Measurements from ENCODE around the gene POLG2. TPM values are rescaled to one million over a fixed set of nuclear protein-coding genes. Genes with fewer than 3 reads are reported as not detected.

POLG2 gene
- total RNA-seq, 1 experiment from 2014 or later = 42.7 TPM

DNA sequence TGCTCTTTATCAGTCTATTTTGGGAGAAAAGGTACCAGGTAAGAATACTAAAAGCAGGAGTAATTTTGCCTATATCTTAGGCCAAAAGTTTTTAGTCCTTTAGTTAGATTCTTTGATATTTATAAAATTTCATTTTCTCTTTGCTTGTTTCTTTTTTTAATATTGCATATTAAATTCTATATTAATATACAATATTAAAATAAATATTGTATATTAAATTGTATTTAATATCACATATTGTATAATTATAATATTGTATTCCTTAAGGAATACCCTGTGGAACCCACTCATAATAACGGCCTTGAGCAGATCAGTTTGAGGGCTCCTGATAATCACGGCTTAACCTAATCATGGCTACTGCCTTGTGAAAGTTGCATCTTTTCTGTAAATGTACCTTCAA, 11.8 kb upstream of the POLG2 start:
- no peak for DNase-seq (ENCODE audit: low spot score)
- H3K27ac Mint-ChIP-seq = no peak overlapping the region
- CTCF ChIA-PET = no interaction called here
- H3K27me3 Mint-ChIP-seq (ENCODE audit: low read depth) = no peaks in the 10 kb centered on the region; the same call in 1 of the 2 replicates
- peak; percentile 96 for TF ChIP-seq HMGA2 (CRISPR knock-in tag; IDR thresholded peaks at IDR 0.05)
- TF ChIP-seq, protein P1, sequence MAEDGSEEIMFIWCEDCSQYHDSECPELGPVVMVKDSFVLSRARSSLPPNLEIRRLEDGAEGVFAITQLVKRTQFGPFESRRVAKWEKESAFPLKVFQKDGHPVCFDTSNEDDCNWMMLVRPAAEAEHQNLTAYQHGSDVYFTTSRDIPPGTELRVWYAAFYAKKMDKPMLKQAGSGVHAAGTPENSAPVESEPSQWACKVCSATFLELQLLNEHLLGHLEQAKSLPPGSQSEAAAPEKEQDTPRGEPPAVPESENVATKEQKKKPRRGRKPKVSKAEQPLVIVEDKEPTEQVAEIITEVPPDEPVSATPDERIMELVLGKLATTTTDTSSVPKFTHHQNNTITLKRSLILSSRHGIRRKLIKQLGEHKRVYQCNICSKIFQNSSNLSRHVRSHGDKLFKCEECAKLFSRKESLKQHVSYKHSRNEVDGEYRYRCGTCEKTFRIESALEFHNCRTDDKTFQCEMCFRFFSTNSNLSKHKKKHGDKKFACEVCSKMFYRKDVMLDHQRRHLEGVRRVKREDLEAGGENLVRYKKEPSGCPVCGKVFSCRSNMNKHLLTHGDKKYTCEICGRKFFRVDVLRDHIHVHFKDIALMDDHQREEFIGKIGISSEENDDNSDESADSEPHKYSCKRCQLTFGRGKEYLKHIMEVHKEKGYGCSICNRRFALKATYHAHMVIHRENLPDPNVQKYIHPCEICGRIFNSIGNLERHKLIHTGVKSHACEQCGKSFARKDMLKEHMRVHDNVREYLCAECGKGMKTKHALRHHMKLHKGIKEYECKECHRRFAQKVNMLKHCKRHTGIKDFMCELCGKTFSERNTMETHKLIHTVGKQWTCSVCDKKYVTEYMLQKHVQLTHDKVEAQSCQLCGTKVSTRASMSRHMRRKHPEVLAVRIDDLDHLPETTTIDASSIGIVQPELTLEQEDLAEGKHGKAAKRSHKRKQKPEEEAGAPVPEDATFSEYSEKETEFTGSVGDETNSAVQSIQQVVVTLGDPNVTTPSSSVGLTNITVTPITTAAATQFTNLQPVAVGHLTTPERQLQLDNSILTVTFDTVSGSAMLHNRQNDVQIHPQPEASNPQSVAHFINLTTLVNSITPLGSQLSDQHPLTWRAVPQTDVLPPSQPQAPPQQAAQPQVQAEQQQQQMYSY (CRISPR knock-in tag; IDR thresholded peaks at IDR 0.05) = no peak
- POLR2A ChIA-PET = interaction anchor here (0.5 kb wide), 1 partner anchor 41 kb away, joined by 3 read pairs; no protein-coding TSS in a partner anchor
- peak overlapping the region; percentile 98 for H3K4me3 Mint-ChIP-seq
- ATAC-seq = no peak
- peaks cover 69% of the 10 kb centered on the region for H3K36me3 Mint-ChIP-seq
- H3K4me1 Mint-ChIP-seq = peaks cover 42% of the 10 kb centered on the region
- no peaks in the 10 kb centered on the region for H3K9me3 Mint-ChIP-seq

DNA sequence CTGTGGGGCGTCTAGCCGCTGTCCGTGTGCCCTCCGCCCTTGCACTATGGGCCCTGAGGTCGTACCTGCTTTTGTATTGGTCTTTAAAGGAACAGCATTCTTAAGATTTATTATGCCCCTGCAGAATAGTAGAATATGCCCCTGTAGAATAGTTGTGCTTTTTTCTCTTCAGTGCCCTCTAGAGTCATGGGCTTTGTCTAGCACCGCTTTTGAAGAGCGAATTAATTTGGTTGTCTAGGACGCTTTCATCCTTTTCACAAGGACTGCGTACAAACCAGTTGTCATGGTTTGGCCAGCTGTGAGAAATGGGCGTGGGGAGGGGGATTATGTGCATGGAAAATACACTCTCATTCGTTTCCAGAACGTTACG, 10.5 kb upstream of the POLG2 start:
- Mint-ChIP-seq H3K27ac (peak overlapping the region; percentile 99), H3K27me3 (ENCODE audit: low read depth) (no peaks in the 10 kb centered on the region; the same call in 1 of the 2 replicates), H3K9me3 (no peaks in the 10 kb centered on the region), H3K4me1 (peaks cover 49% of the 10 kb centered on the region), H3K4me3 (peak overlapping the region; percentile 98), H3K36me3 (peaks cover 71% of the 10 kb centered on the region)
- ATAC-seq = peak; percentile 10
- ChIA-PET CTCF (interaction anchor here (0.8 to 1.6 kb wide), 4 partner anchors 10 to 87 kb away, joined by 3 to 9 read pairs (median 8); partner anchors contain the start of gene POLG2), POLR2A (interaction anchor here (0.5 to 3.3 kb wide), 7 partner anchors 11 to 275 kb away, joined by 3 to 53 read pairs (median 3); partner anchors contain the start of gene POLG2)
- no peak for DNase-seq (ENCODE audit: low spot score)
- TF ChIP-seq, protein P2, sequence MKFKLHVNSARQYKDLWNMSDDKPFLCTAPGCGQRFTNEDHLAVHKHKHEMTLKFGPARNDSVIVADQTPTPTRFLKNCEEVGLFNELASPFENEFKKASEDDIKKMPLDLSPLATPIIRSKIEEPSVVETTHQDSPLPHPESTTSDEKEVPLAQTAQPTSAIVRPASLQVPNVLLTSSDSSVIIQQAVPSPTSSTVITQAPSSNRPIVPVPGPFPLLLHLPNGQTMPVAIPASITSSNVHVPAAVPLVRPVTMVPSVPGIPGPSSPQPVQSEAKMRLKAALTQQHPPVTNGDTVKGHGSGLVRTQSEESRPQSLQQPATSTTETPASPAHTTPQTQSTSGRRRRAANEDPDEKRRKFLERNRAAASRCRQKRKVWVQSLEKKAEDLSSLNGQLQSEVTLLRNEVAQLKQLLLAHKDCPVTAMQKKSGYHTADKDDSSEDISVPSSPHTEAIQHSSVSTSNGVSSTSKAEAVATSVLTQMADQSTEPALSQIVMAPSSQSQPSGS (CRISPR knock-in tag; IDR thresholded peaks at IDR 0.05; ENCODE audit: borderline replicate concordance, low read depth) = no peak
- TF ChIP-seq ELF4 (CRISPR knock-in tag; IDR thresholded peaks at IDR 0.05; ENCODE audit: low read depth) = no peak
- TF ChIP-seq, protein P3, sequence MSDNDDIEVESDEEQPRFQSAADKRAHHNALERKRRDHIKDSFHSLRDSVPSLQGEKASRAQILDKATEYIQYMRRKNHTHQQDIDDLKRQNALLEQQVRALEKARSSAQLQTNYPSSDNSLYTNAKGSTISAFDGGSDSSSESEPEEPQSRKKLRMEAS (CRISPR knock-in tag; IDR thresholded peaks at IDR 0.05) = no peak
- TF ChIP-seq, protein P4, sequence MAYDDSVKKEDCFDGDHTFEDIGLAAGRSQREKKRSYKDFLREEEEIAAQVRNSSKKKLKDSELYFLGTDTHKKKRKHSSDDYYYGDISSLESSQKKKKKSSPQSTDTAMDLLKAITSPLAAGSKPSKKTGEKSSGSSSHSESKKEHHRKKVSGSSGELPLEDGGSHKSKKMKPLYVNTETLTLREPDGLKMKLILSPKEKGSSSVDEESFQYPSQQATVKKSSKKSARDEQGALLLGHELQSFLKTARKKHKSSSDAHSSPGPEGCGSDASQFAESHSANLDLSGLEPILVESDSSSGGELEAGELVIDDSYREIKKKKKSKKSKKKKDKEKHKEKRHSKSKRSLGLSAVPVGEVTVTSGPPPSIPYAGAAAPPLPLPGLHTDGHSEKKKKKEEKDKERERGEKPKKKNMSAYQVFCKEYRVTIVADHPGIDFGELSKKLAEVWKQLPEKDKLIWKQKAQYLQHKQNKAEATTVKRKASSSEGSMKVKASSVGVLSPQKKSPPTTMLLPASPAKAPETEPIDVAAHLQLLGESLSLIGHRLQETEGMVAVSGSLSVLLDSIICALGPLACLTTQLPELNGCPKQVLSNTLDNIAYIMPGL (CRISPR knock-in tag; IDR thresholded peaks at IDR 0.05) = no peak
- TF ChIP-seq JAZF1 (CRISPR knock-in tag; IDR thresholded peaks at IDR 0.05) = no peak
- TF ChIP-seq ZNF219 (CRISPR knock-in tag; IDR thresholded peaks at IDR 0.05; ENCODE audit: borderline replicate concordance) = no peak; the same call in 1 of the 2 replicates
- TF ChIP-seq, protein P5, sequence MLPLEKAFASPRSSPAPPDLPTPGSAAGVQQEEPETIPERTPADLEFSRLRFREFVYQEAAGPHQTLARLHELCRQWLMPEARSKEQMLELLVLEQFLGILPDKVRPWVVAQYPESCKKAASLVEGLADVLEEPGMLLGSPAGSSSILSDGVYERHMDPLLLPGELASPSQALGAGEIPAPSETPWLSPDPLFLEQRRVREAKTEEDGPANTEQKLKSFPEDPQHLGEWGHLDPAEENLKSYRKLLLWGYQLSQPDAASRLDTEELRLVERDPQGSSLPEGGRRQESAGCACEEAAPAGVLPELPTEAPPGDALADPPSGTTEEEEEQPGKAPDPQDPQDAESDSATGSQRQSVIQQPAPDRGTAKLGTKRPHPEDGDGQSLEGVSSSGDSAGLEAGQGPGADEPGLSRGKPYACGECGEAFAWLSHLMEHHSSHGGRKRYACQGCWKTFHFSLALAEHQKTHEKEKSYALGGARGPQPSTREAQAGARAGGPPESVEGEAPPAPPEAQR (CRISPR knock-in tag; IDR thresholded peaks at IDR 0.05) = no peak
- TF ChIP-seq ZNF396 (CRISPR knock-in tag; IDR thresholded peaks at IDR 0.05; ENCODE audit: borderline replicate concordance) = no peak
- TF ChIP-seq RORB (CRISPR knock-in tag; IDR thresholded peaks at IDR 0.05) = no peak
- TF ChIP-seq CBFB (CRISPR knock-in tag; IDR thresholded peaks at IDR 0.05; ENCODE audit: low read depth) = no peak
- no peak for TF ChIP-seq ZNF121 (CRISPR knock-in tag; IDR thresholded peaks at IDR 0.05)
- TF ChIP-seq RELA (CRISPR knock-in tag; IDR thresholded peaks at IDR 0.05; ENCODE audit: borderline replicate concordance) = no peak
- TF ChIP-seq OVOL2 (CRISPR knock-in tag; IDR thresholded peaks at IDR 0.05; ENCODE audit: borderline replicate concordance) = no peak
- TF ChIP-seq, protein P6, sequence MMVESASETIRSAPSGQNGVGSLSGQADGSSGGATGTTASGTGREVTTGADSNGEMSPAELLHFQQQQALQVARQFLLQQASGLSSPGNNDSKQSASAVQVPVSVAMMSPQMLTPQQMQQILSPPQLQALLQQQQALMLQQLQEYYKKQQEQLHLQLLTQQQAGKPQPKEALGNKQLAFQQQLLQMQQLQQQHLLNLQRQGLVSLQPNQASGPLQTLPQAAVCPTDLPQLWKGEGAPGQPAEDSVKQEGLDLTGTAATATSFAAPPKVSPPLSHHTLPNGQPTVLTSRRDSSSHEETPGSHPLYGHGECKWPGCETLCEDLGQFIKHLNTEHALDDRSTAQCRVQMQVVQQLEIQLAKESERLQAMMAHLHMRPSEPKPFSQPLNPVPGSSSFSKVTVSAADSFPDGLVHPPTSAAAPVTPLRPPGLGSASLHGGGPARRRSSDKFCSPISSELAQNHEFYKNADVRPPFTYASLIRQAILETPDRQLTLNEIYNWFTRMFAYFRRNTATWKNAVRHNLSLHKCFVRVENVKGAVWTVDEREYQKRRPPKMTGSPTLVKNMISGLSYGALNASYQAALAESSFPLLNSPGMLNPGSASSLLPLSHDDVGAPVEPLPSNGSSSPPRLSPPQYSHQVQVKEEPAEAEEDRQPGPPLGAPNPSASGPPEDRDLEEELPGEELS (CRISPR knock-in tag; IDR thresholded peaks at IDR 0.05) = no peak
